ENCODE measurements around the gene NPHP1. TPM values are rescaled to one million over a fixed set of nuclear protein-coding genes. Genes with fewer than 3 reads are reported as not detected.
"Not testable (repeated sequence)": the region's sequence is repeated elsewhere in the genome, so short reads cannot be mapped to it uniquely, and the experiment has no call there.

The NPHP1 gene
- total RNA-seq, 1 donor from 2014 or later: 5.7 TPM

- DNase-seq (ENCODE audit: low spot score): no peak
- Mint-ChIP-seq H3K27ac (ENCODE audit: unreplicated experiment) (no peak overlapping the region), H3K9me3 (ENCODE audit: unreplicated experiment) (no peaks in the 10 kb centered on the region), H3K27me3 (ENCODE audit: unreplicated experiment) (no peaks in the 10 kb centered on the region), H3K4me3 (ENCODE audit: unreplicated experiment) (no peak overlapping the region), H3K4me1 (ENCODE audit: unreplicated experiment) (peaks cover 8% of the 10 kb centered on the region), H3K36me3 (ENCODE audit: low read depth, unreplicated experiment) (no peaks in the 10 kb centered on the region)
- TF ChIP-seq CTCF (IDR thresholded peaks at IDR 0.05; ENCODE audit: unreplicated experiment): no peak
Observed at GRCh38 chr2:110216199-110216598, 11.4 kb upstream of the NPHP1 start.

GRCh38 chr2:110215566-110216158, 10.8 kb upstream of the NPHP1 start:
- DNase-seq (ENCODE audit: low spot score): no peak
- Mint-ChIP-seq H3K9me3 (ENCODE audit: unreplicated experiment) (no peaks in the 10 kb centered on the region), H3K27me3 (ENCODE audit: unreplicated experiment) (no peaks in the 10 kb centered on the region), H3K4me1 (ENCODE audit: unreplicated experiment) (peaks cover 8% of the 10 kb centered on the region), H3K27ac (ENCODE audit: unreplicated experiment) (no peak overlapping the region), H3K36me3 (ENCODE audit: low read depth, unreplicated experiment) (no peaks in the 10 kb centered on the region), H3K4me3 (ENCODE audit: unreplicated experiment) (no peak overlapping the region)
- TF ChIP-seq CTCF (IDR thresholded peaks at IDR 0.05; ENCODE audit: unreplicated experiment): no peak

DNA sequence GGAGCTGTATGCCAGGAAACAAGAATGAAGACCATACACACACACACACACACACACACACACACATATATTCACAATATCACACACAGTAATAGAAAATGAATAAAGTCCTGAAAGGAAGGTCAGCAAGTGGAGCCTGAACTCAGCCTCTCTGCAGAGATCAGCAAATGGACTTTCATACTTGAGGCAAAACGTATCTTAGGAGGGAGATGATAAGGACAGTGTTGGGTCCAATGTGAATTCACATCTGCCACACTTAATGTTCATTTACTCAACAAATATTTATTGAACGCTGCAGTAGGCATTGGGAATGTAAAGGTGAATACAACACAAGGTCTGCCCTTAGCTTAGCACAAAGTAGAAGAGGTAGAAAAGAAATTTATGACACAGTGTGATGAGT, 10.3 kb upstream of the NPHP1 start:
- Mint-ChIP-seq H3K27me3 (ENCODE audit: unreplicated experiment) (no peaks in the 10 kb centered on the region), H3K4me3 (ENCODE audit: unreplicated experiment) (no peak overlapping the region), H3K9me3 (ENCODE audit: unreplicated experiment) (no peaks in the 10 kb centered on the region), H3K36me3 (ENCODE audit: low read depth, unreplicated experiment) (no peaks in the 10 kb centered on the region), H3K27ac (ENCODE audit: unreplicated experiment) (no peak overlapping the region), H3K4me1 (ENCODE audit: unreplicated experiment) (peaks cover 10% of the 10 kb centered on the region)
- no peak for TF ChIP-seq CTCF (IDR thresholded peaks at IDR 0.05; ENCODE audit: unreplicated experiment)
- no peak for DNase-seq (ENCODE audit: low spot score)

DNA sequence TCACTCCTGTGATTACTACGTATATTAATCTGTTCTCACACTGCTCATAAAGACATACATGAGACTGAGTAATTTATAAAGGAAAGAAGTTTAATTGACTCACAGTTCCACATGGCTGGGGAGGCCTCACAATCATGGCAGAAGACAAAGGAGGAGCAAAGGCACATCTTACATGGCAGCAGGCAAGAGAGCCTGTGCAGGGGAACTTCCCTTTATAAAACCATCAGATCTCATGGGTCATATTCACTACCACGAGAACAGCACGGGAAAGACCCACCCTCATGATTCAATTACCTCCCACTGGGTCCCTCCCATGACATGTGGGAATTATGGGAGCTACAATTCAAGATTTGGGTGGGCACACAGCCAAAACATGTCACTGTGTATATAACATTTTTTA, 8.7 kb upstream of the NPHP1 start:
- peak overlapping the region; percentile 47 for H3K4me3 Mint-ChIP-seq (ENCODE audit: unreplicated experiment)
- peaks cover 10% of the 10 kb centered on the region for H3K4me1 Mint-ChIP-seq (ENCODE audit: unreplicated experiment)
- DNase-seq (ENCODE audit: low spot score); H3K9me3 Mint-ChIP-seq (ENCODE audit: unreplicated experiment); H3K27ac Mint-ChIP-seq (ENCODE audit: unreplicated experiment); H3K27me3 Mint-ChIP-seq (ENCODE audit: unreplicated experiment): not testable (repeated sequence)
- H3K36me3 Mint-ChIP-seq (ENCODE audit: low read depth, unreplicated experiment): peaks cover 10% of the 10 kb centered on the region

DNA sequence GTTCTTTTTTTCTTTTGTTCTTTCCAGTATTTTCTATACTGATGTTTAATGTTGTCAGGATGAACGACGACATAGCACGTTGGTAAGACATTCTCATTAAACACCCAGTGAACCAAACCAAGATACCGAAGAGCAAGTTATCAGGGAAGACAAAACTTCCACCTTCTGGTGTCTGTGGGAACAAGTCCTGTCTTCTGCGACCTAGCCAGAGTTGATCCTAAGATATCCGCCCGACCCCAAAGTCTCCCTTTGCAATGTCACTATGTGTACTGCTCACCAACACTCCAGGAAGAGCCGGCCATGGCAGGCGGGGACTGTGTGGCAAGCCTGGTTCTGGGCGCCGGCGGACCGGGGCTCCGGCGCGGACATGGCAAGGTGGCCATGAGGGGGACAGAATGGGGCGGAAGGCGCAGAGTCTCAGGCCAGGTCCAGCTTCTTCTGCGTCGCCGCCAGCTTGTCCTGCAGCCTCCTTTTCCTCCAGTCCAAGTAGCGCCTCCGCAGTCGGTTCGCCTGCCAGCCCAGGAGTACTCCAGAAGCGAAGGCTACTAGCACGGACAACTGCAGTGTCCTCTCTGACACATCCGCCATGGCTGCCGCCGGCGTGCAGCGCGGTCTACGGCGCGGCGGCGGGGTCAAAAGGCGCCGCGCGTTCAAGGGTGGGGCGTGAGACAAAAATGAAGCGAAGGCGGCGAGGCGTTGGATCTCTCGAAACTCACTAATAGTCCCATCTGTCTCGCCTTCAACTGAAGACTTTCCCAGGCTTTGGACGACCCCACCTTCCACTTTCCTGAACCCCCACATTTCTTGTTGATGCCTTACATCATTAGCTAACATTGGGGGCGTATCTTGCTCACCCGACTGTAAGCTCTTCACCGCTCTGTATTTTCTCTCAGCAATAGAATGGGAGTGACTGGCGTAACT, 7.4 kb upstream of the NPHP1 start, which contains the start of gene MTLN:
TSS of gene MTLN (minus strand) at position 610 of the 921 bp plus-strand sequence. CDS start at position 588, 22 bp downstream.
- H3K36me3 Mint-ChIP-seq (ENCODE audit: low read depth, unreplicated experiment): peaks cover 10% of the 10 kb centered on the region
- peaks cover 2% of the 10 kb centered on the region for H3K27me3 Mint-ChIP-seq (ENCODE audit: unreplicated experiment)
- peaks cover 10% of the 10 kb centered on the region for H3K4me1 Mint-ChIP-seq (ENCODE audit: unreplicated experiment)
- peak within 1 kb of the TSS; percentile 80 for H3K27ac Mint-ChIP-seq (ENCODE audit: unreplicated experiment)
- no peak for TF ChIP-seq CTCF (IDR thresholded peaks at IDR 0.05; ENCODE audit: unreplicated experiment)
- DNase-seq (ENCODE audit: low spot score): peak; percentile 74
- H3K9me3 Mint-ChIP-seq (ENCODE audit: unreplicated experiment): no peaks in the 10 kb centered on the region
- H3K4me3 Mint-ChIP-seq (ENCODE audit: unreplicated experiment): peak within 1 kb of the TSS; percentile 91

Data from endothelial cell (in vitro differentiated cells).